ENCODE data around the gene ZNF48. TPM values are rescaled to one million over a fixed set of nuclear protein-coding genes. Genes with fewer than 3 reads are reported as not detected.

Gene ZNF48
- total RNA-seq, 1 experiment from 2014 or later = 20.5 TPM

DNA sequence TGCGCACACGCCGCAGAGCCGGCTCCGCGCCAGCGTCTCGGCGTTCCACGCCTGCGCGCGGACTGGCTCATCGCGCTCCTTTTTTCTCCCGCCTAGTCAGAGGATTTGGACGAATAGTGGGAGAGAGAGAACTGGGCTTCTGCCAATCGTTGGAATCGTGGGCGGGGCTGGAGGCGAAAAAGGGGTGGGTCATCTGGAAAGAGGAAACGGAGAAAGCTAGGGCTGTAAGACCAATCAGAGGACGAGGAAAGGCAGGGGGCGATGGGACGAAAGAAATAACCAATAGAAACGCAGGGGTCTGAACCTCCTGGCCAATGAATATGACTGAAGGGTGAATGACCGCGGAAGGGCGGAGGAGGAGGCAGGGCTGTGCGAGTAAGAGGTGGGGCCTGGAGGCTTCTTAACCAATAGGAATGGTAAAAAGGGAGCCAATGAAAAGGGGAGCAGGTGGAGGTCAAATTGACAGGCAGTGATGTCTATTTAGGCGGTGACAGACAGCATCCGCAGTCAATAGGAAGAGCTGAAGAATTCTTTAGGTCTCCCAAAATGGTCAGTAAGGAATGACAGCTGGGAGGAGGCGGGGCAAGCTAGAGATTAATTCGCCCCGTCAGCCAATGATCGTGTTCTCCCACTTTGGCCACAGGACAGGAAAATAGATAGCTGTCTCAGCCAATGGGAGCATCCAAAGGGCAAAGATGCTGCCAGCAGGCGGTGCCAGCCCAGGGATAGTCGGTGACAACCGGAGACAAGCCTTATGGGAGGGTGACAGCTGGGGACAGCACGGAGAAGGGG is 24.6 kb upstream of the ZNF48 start, which contains the start of gene TBC1D10B:
TSS of gene TBC1D10B (minus strand) at position 39 of the 792 bp plus-strand sequence. CDS start 311 bp downstream, outside the sequence.
- Histone ChIP-seq H3K4me3 (ENCODE audit: low read length) (peak within 1 kb of the TSS; percentile 85), H2AFZ (ENCODE audit: low read length) (no peak within 1 kb of the TSS)

DNA sequence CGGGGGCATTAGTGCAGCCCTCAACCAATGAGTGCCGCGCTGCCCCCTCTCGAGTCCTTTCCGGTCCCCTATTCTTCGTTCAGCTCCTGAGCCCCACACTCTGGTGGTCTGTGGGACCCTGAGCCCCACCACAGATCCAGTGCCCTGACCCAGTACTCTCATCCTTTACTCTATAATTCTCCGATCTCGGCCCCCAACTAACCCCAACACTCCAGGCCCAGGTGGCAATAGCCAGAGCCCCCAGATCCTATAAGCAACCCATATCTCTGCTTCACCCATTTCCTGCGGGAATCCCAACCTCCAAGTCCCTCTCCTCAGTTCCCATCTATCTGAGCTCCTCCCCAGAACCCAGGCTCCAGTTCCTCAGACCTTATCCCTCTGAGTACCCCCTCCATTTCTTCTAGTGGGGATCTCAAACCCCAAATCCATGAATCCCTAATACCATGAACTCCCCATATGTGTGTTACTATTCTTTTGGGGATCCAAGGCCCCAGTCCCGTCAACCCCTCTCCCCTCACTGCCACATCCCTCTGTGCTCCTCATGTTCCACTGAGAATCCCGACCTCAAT is 23.9 kb upstream of the ZNF48 start:
- no peak overlapping the region for H2AFZ ChIP-seq (ENCODE audit: low read length)
- peaks cover 24% of the 10 kb centered on the region for H4K20me1 ChIP-seq (ENCODE audit: insufficient read depth, low read depth, low read length)
- H3K27me3 ChIP-seq (ENCODE audit: low read length) = no peaks in the 10 kb centered on the region
- peak overlapping the region; percentile 77 for H3K4me2 ChIP-seq (ENCODE audit: low read depth, low read length, poor library complexity, severe bottlenecking)
- peak overlapping the region; percentile 70 for H3K9ac ChIP-seq (ENCODE audit: low read length)
- DNase-seq = no peak
- H3K36me3 ChIP-seq (ENCODE audit: insufficient read depth, low read length) = no peaks in the 10 kb centered on the region
- H3K27ac ChIP-seq (ENCODE audit: low read length) = peak overlapping the region; percentile 84
- peaks cover 38% of the 10 kb centered on the region for H3K4me1 ChIP-seq (ENCODE audit: low read length)
- peaks cover 35% of the 10 kb centered on the region for H3K79me2 ChIP-seq (ENCODE audit: low read length)
- no peaks in the 10 kb centered on the region for H3K9me2 ChIP-seq (replicated peaks; ENCODE audit: insufficient read depth, low read length)
- H3K9me3 ChIP-seq (ENCODE audit: low read length) = no peaks in the 10 kb centered on the region
- peak overlapping the region; percentile 64 for H3K4me3 ChIP-seq (ENCODE audit: low read length)

More for the DNA sequence above, 24.6 kb upstream of the ZNF48 start, which contains the start of gene TBC1D10B:
- Histone ChIP-seq H3K9me3 (ENCODE audit: low read length) (no peaks in the 10 kb centered on the region), H4K20me1 (ENCODE audit: insufficient read depth, low read depth, low read length) (peaks cover 24% of the 10 kb centered on the region), H3K4me1 (ENCODE audit: low read length) (peaks cover 38% of the 10 kb centered on the region), H3K27ac (ENCODE audit: low read length) (peak within 1 kb of the TSS; percentile 84), H3K4me2 (ENCODE audit: low read depth, low read length, poor library complexity, severe bottlenecking) (peak within 1 kb of the TSS; percentile 92), H3K79me2 (ENCODE audit: low read length) (peaks cover 41% of the 10 kb centered on the region), H3K36me3 (ENCODE audit: insufficient read depth, low read length) (peaks cover under 1% of the 10 kb centered on the region; the same call in 1 of the 2 replicates), H3K9me2 (replicated peaks; ENCODE audit: insufficient read depth, low read length) (no peaks in the 10 kb centered on the region), H3K27me3 (ENCODE audit: low read length) (no peaks in the 10 kb centered on the region), H3K9ac (ENCODE audit: low read length) (peak within 1 kb of the TSS; percentile 98)
- peak; percentile 100 for DNase-seq

- peak overlapping the region; percentile 84 for H3K27ac ChIP-seq (ENCODE audit: low read length)
Observed at GRCh38 chr16:30372038-30372712, 23.0 kb upstream of the ZNF48 start.

DNA sequence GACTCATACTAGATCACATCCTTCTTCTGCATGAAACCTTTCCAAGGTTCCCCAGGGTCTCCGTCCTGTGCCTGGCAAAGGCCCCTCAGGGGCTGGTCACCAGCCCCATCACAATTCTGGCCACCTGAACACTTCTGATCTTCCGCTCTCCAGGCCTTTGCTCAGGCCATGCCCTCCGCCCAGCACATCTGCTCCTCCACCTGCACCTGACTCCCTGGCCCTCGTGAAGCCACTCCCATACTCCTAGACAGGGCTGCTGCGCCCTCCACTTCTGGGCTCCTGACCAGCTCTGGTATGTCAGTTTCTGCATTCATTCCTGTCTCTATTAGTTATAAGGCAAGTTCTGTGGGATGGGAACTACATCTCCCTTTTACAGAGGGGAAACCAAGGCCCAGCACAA is 22.5 kb upstream of the ZNF48 start:
- Histone ChIP-seq H3K27ac (ENCODE audit: low read length) (peak overlapping the region; percentile 84), H3K4me3 (ENCODE audit: low read length) (no peak overlapping the region), H3K79me2 (ENCODE audit: low read length) (peaks cover 21% of the 10 kb centered on the region), H3K9me2 (replicated peaks; ENCODE audit: insufficient read depth, low read length) (no peaks in the 10 kb centered on the region), H3K9me3 (ENCODE audit: low read length) (no peaks in the 10 kb centered on the region), H3K4me2 (ENCODE audit: low read depth, low read length, poor library complexity, severe bottlenecking) (peak overlapping the region; percentile 77), H3K9ac (ENCODE audit: low read length) (peak overlapping the region; percentile 70), H2AFZ (ENCODE audit: low read length) (no peak overlapping the region), H4K20me1 (ENCODE audit: insufficient read depth, low read depth, low read length) (peaks cover 17% of the 10 kb centered on the region), H3K4me1 (ENCODE audit: low read length) (peaks cover 40% of the 10 kb centered on the region), H3K36me3 (ENCODE audit: insufficient read depth, low read length) (no peaks in the 10 kb centered on the region), H3K27me3 (ENCODE audit: low read length) (no peaks in the 10 kb centered on the region)
- DNase-seq = no peak

More at GRCh38 chr16:30372038-30372712, 23.0 kb upstream of the ZNF48 start:
- no peaks in the 10 kb centered on the region for H3K27me3 ChIP-seq (ENCODE audit: low read length)
- no peaks in the 10 kb centered on the region for H3K36me3 ChIP-seq (ENCODE audit: insufficient read depth, low read length)
- no peaks in the 10 kb centered on the region for H3K9me2 ChIP-seq (replicated peaks; ENCODE audit: insufficient read depth, low read length)
- H3K4me2 ChIP-seq (ENCODE audit: low read depth, low read length, poor library complexity, severe bottlenecking) = peak overlapping the region; percentile 77
- H4K20me1 ChIP-seq (ENCODE audit: insufficient read depth, low read depth, low read length) = peaks cover 22% of the 10 kb centered on the region
- H3K9ac ChIP-seq (ENCODE audit: low read length) = peak overlapping the region; percentile 70
- peak overlapping the region; percentile 64; the same call in 1 of the 2 replicates for H3K4me3 ChIP-seq (ENCODE audit: low read length)
- peaks cover 27% of the 10 kb centered on the region for H3K79me2 ChIP-seq (ENCODE audit: low read length)
- DNase-seq = peak; percentile 52
- peaks cover 40% of the 10 kb centered on the region for H3K4me1 ChIP-seq (ENCODE audit: low read length)
- H3K9me3 ChIP-seq (ENCODE audit: low read length) = no peaks in the 10 kb centered on the region
- H2AFZ ChIP-seq (ENCODE audit: low read length) = peak overlapping the region; percentile 9; the same call in 1 of the 2 replicates

DNA sequence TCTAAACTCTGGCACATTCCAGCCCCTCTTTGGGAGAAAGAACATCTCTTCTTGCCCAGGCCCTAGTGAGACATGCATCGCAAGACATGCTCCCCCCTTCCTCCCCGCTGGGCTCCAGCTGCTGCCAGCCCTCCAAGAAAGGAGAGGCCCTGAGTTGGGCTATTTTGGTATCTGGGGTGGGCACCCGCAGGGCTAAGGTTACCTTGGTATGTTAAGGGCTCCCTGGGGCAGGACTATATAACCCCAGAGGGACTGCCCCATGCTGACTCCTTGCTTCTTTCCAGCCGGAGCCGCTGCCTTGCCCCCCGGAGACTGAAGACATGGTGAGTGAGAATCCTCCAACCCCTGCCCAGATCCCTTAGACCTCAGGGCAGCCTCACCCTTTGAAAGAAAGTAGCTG is 20.7 kb upstream of the ZNF48 start, which contains the start of gene MYL11:
TSS of gene MYL11 (plus strand) at position 265 of the 400 bp plus-strand sequence. CDS start at position 321, 56 bp downstream.
- Histone ChIP-seq H3K4me3 (ENCODE audit: low read length) (no peak within 1 kb of the TSS), H3K27me3 (ENCODE audit: low read length) (no peaks in the 10 kb centered on the region), H3K27ac (ENCODE audit: low read length) (no peak within 1 kb of the TSS), H3K9me2 (replicated peaks; ENCODE audit: insufficient read depth, low read length) (no peaks in the 10 kb centered on the region), H3K4me1 (ENCODE audit: low read length) (peaks cover 43% of the 10 kb centered on the region), H3K79me2 (ENCODE audit: low read length) (peaks cover 7% of the 10 kb centered on the region), H2AFZ (ENCODE audit: low read length) (no peak within 1 kb of the TSS), H3K36me3 (ENCODE audit: insufficient read depth, low read length) (no peaks in the 10 kb centered on the region), H3K4me2 (ENCODE audit: low read depth, low read length, poor library complexity, severe bottlenecking) (no peak within 1 kb of the TSS), H3K9ac (ENCODE audit: low read length) (no peak within 1 kb of the TSS), H3K9me3 (ENCODE audit: low read length) (no peaks in the 10 kb centered on the region), H4K20me1 (ENCODE audit: insufficient read depth, low read depth, low read length) (peaks cover 4% of the 10 kb centered on the region; the same call in 1 of the 2 replicates)
- no peak for DNase-seq

- H3K4me2 ChIP-seq (ENCODE audit: low read depth, low read length, poor library complexity, severe bottlenecking) = no peak overlapping the region
- no peak overlapping the region for H2AFZ ChIP-seq (ENCODE audit: low read length)
- no peaks in the 10 kb centered on the region for H3K36me3 ChIP-seq (ENCODE audit: insufficient read depth, low read length)
- no peaks in the 10 kb centered on the region for H3K27me3 ChIP-seq (ENCODE audit: low read length)
- peaks cover 54% of the 10 kb centered on the region for H3K4me1 ChIP-seq (ENCODE audit: low read length)
- no peak overlapping the region for H3K4me3 ChIP-seq (ENCODE audit: low read length)
- H3K9me3 ChIP-seq (ENCODE audit: low read length) = no peaks in the 10 kb centered on the region
- H3K79me2 ChIP-seq (ENCODE audit: low read length) = peaks cover 13% of the 10 kb centered on the region
- H4K20me1 ChIP-seq (ENCODE audit: insufficient read depth, low read depth, low read length) = 0 out of 2 replicates have a peak, but pooled peaks cover 4% of the 10 kb centered on the region
- H3K9ac ChIP-seq (ENCODE audit: low read length) = no peak overlapping the region
- no peak for DNase-seq
- no peak overlapping the region for H3K27ac ChIP-seq (ENCODE audit: low read length)
- no peaks in the 10 kb centered on the region for H3K9me2 ChIP-seq (replicated peaks; ENCODE audit: insufficient read depth, low read length)
Observed at GRCh38 chr16:30375864-30376263, 19.4 kb upstream of the ZNF48 start.

- H3K4me3 ChIP-seq (ENCODE audit: low read length) = no peak overlapping the region
- H3K9me2 ChIP-seq (replicated peaks; ENCODE audit: insufficient read depth, low read length) = no peaks in the 10 kb centered on the region
- H3K4me2 ChIP-seq (ENCODE audit: low read depth, low read length, poor library complexity, severe bottlenecking) = peak overlapping the region; percentile 100
- peak; percentile 41 for DNase-seq
- no peak overlapping the region for H2AFZ ChIP-seq (ENCODE audit: low read length)
- no peaks in the 10 kb centered on the region for H3K9me3 ChIP-seq (ENCODE audit: low read length)
- peaks cover 19% of the 10 kb centered on the region for H3K79me2 ChIP-seq (ENCODE audit: low read length)
- H4K20me1 ChIP-seq (ENCODE audit: insufficient read depth, low read depth, low read length) = 0 out of 2 replicates have a peak, but pooled peaks cover 4% of the 10 kb centered on the region
- peaks cover 56% of the 10 kb centered on the region for H3K4me1 ChIP-seq (ENCODE audit: low read length)
- no peaks in the 10 kb centered on the region for H3K36me3 ChIP-seq (ENCODE audit: insufficient read depth, low read length)
- H3K27ac ChIP-seq (ENCODE audit: low read length) = no peak overlapping the region
- H3K9ac ChIP-seq (ENCODE audit: low read length) = no peak overlapping the region
- H3K27me3 ChIP-seq (ENCODE audit: low read length) = no peaks in the 10 kb centered on the region
Observed at GRCh38 chr16:30376461-30376902, 18.7 kb upstream of the ZNF48 start.
